ENCODE data around the gene ZCCHC14.
"Not testable (repeated sequence)": the region's sequence is repeated elsewhere in the genome, so short reads cannot be mapped to it uniquely, and the experiment has no call there.

Gene ZCCHC14

DNA sequence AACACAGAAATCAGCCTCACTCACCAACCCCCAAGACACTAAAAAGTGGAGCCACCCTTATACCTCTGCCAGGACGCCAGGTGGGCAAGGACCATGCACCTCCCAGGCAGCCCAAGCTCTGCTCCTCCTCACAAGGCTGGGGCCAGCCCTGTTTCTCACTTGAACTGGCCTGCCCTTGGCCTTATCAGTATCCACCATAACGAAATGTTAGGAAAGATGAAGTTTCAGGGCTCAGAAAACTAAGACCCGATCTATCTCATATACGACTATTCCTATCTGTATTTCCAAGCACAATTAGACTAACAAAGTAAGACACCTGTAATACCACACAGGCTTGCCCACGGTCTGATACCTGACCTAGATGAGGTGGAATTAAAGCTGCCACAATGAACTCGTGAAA is 116.2 kb downstream of the ZCCHC14 start:
- DNase-seq = no peak

DNA sequence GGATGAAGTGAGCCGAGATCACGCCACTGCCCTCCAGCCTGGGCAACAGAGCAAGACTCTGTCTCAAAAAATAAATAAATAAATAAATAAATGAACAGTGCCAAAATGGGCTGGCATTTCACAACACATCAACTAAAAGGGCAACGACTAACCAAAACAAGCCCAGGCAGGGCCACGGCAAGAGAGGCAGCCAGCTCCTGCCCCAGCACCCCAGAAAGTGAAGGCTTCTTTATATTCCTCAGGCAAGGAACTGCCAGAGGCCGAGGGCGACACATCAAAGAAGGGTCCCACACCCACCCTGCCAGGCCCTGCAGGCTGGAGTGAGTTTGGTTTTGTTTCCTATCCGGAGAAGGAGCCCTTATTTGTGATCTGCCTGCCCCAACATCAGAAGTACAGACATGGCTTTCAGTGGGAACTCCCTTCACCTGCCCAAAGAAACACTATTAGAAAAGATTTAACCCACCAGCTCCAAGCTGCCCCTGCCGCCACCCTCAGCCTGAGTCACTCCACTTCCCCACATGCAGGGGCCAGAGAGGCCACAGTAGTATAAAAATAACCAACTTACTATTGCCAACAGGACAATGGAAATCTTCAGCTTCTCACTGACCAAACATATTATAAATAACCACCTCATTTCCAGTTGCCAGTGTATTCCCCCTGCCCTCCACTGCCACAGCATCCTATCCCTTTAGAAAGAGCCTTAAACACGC is 117.2 kb downstream of the ZCCHC14 start:
- no peak for DNase-seq

DNA sequence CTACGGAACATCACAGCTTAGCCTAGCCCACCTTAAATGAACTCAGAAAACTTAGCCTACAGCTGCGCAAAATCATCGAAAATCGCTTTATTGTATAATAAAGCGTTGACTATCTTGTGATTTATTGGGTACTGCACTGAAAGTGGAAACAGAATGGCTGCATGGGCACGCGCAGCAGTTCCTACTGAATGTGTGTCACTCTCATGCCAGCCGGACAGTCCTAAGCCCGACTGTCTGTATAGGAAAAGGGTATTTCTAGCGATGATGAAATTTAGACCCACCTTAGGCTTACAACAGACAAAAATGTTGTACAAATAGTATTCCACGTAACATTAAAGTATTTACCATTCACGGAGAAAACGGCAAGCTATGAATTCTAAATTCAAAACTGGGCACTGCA is 118.5 kb downstream of the ZCCHC14 start:
- DNase-seq = no peak

DNA sequence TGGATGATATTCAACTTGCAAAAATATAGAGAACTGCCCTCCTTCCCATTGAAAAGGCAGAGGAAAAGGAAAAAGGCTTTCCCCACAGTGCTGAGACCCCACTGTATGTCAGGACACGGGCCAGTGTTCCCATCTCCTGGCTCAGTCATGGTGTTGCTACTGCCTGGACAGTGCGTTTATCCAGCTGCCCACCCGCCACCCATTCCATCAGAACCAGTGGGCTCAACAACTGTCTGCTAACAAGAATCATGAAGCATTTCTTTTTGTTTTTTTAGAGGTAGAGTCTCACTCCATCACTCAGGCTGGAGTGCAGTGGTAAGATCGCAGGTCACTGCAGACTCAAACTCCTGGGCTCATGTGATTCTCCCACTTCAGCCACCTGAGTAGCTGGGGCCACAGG is 120.5 kb downstream of the ZCCHC14 start:
- DNase-seq = no peak

DNA sequence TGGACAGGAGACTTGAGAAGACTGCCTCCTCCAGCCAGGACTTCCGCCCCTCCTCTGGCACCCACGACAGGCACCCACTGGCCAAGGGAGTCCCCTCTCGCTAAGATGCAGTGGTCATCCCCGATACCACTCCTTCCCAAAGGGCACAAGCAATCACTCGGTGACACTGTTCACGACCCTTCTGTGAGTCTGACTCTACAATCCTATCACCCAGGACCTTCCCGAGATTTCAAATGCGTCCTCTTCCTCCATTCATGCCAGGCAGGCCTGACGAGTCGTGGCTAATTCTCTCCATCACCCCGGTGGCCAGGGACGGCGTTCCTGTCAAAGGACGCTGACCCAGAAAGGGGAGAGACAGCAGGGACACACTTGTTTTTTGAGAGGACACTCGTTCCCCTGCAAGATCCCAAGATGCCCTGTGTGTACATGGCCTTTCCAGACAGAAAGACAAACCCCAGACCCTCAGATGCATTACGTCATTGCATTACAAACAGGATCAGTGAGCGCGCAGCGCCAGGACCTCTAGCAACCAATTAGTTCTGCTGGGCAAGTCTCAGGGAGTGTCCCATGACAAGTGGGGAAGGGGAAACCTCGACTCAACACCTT is 121.5 kb downstream of the ZCCHC14 start:
- DNase-seq = no peak

DNA sequence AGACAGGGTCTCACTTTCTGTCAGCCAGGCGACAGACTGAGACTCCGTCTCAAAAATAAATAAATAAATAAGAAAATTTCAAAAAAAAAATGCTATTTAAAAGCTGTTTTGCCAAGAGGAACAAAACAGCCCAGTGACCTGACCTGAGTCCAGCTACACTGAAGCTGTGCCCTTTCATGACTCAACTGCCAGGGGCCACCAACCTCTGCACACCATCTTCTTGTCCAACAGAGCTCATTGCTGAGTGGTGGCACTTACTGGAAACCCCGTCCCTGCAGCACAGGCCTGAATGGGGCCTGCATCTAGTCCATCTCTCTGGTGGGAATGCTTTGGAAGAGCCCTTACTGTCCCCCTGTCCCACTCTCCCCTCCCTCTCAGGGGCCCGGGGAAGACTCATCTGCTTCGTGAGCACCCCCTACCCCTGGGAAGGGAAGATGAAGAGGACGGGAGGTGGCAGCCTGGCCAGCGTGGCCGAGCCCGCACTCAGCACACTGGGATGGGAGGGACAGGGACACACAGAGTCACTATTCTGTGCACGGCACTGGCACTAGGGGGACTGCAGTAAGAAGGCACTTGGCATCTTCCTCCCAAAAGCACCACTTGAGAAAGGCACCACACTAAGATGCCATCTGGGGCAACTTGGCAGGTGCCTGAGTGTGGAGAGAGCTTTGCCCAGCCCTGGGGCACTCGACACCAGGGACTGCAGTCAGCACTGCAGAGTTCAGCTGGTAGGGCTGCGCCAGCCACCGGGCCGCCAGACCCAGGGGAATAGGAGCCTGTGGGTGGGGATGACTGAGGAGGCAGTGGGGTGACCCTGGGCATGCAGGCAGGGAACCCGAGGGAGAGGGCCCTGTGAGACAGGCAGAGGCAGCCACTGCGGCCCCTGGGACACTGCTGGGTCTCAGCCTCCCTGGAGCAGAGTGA is 122.8 kb downstream of the ZCCHC14 start:
- no peak for DNase-seq

DNA sequence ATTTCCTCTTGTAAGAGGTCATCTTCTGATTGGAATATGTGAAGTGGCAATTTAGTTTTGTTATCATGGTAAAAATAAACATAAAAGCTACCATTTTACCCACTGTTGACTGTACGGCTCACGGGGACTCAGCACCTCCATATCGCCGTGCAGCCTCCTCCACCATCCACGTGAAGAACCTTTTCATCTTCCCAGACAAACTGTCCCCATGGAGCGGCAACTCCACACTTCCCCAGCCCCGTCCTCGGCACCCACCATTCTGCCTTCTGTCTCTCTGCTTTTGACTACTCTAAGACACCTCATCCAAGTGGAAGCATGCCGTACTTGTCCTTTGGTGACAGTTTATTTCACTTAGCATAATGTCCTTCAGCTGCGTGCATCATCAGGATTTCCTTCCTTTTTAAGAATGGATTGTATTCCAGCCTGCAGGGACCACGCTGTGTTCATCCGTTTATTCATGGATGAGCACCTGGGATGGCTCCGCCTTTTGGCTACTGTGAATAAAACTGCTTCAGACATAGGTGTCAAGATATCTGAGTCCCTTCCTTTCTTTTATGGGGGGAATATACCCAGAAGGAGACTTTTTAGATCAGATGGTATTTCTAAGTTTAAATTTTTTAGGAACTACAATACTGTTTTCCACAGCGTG is 123.6 kb downstream of the ZCCHC14 start:
- DNase-seq = no peak

DNA sequence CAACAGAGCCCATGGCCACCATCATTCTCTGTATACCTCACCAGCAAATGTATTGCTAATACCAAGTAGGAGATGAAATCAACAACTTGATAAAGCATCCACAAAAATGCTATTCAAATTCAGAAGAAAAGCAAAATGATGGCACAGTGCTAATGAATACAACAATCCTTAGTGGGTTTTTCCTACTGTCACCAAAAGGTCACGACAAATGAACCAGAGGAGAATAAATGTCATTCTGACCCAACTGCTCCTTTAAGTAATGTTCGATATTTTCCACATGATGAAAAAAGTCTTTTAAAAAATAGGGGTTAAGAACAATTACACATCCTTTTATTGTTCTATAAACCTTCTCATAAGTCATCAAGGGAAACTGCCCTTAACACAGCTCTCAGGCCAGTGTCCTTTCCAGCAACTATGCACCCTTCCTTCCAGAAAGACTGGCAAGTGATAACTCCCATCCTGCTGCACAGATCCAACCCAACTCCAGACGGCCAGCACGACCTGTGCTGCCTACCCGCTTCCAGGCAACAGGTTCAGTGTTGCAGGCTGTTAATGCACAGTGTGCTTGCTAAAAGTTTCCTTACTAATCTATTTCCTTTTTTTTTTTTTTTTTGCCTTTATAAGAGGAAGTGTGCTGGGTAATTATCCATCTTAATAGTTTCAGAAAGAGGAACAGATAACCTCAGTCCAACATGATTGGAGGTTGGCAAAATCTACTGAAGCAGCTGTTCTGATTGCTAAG is 124.6 kb downstream of the ZCCHC14 start:
- DNase-seq = no peak

DNA sequence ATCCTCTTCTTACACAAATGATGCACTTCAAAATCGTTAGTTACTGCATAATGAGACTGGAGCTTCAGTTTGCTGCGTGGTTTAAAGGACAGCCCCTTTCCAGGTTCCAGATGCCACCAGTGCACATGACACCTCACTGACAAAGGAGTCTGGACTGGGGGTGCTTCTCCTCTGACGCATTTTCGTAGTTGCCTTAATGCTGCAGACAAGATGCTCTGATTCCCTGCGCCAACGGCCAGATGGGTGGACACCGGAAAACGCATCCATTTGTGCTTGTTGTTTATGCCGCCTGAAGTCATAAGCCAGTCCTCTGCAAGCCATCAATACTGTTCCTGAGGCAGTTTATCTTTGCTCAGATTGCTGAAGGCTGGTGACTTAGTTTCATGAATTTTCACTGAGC is 125.3 kb downstream of the ZCCHC14 start:
- no peak for DNase-seq

DNA sequence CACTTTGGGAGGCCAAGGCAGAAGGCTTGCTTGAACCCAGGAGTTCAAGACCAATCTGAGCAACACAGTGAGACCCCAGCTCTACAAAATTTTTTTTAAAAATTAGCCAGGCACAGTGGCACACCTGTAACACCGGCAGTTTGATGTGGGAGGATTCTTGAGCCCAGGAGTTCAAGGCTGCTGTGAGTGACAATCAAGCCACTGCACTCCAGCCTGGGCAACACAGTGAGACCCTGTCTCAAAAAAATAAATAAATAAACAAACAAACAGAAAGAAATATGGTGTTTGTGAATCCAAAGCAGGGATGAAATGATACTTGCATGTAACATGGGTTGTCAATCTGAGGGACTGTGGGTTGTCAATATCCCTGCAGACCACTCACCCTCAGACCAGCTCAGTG is 125.9 kb downstream of the ZCCHC14 start:
- DNase-seq = no peak

DNA sequence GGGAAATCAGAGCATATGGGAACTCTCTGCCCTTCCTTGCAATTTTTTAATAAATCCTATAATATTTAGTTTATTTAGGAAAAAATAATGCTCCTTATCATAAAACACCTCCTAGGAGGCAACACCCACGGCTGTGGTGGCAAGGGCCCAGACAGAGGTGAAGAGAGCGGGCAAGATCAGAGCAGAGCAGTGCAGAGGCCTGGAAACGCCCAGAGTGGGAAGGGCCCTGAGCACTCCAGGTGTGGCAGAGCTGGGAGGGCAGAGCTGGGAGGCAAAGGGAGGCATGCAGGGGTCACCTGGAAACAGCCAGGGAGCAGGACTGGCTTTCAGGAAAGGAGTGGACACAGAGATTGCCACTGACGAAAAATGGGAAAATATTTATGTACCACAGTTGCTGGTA is 126.5 kb downstream of the ZCCHC14 start:
- no peak for DNase-seq

DNA sequence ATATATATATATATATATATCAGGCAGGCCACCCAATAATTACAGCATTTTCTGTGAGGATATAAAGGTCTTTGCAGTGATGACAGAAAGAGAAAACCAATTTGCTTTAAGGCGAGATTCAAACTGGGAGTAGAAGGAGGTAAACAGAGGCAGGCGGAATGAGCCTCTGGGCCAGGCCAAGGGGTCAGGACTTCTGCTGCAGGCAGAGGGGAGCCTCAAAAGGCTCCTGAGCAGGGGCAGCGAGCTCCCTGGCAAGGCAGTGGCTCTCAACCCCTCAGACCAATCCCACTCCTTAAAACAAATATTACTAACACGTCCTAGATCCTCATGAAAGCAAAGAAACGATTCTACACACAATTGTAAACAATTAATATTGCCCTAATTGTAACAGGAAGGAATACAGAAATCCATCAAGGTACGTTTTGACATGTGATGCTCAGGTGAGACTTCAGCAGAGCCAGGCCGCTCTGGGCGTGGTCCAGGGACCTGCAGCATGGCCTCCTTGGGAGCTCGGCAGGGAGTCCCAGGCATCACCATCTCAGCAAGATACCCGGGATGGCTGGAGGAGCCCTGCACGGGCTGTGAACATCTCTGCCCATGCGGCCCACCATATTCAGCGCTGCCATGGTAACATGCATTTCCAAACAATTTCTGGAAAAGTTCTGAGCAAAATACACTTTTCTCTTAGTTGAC is 127.7 kb downstream of the ZCCHC14 start:
- no peak for DNase-seq

DNA sequence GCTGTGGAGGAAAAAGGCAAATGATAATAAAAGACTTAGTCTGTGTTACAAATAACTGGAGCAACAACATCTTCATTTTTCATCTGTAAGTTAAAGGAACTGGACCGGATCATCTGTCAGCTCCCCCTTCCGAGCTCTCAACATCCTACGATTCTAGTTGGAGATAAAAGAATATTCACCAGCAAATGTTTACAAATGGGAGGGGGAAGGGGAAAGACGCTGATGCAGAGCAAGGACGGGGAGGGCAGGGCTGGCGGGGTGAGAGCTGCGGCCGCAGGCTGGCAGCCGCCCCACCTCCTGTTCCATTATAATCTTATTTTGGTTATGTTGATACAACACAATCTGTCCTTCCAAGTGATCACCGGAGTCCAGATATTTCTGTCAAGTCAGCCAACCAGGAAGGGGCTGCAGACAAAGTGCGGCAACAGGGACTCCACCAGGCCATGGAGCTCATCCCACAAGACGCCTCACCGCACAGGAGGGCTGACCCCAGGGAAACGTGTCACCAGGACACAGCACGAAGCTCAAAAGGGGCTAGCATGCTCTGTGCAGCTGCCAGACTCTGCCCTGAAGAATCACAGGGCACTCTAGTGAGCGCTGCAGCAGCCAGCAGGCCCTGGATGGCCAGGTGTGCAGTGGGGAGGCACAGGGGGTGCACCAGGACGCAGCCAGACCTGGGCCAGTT is 128.9 kb downstream of the ZCCHC14 start:
- no peak for DNase-seq

DNA sequence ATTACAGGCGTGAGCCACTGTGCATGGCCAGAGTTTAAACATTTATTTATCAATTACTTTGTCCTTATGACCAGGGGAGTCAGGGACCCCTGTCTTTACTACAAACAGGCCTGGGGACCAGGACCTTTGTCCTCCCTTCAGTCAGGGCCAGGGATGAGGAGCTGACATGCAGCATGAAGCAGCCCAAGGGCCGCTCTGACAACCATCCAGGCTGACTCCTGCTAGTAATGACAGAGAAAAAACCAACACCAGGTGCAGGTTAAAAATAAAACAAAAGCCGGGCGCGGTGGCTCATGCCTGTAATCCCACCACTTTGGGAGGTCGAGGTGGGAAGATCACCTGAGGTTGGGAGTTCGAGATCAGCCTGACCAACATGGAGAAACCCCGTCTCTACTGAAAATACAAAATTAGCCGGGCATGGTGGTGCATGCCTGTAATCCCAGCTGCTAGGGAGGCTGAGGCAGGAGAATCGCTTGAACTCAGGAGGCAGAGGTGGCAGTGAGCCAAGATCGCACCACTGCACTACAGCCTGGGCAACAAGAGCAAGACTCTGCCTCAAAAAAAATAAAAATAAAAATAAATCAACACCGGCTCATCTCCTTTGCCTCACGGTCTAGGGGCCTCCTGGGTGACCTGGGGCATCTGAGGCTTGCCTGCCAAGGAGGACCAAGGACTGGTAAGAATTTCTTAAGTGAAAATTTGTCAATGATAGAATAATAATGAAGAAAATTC is 129.8 kb downstream of the ZCCHC14 start:
- DNase-seq = not testable (repeated sequence)

DNA sequence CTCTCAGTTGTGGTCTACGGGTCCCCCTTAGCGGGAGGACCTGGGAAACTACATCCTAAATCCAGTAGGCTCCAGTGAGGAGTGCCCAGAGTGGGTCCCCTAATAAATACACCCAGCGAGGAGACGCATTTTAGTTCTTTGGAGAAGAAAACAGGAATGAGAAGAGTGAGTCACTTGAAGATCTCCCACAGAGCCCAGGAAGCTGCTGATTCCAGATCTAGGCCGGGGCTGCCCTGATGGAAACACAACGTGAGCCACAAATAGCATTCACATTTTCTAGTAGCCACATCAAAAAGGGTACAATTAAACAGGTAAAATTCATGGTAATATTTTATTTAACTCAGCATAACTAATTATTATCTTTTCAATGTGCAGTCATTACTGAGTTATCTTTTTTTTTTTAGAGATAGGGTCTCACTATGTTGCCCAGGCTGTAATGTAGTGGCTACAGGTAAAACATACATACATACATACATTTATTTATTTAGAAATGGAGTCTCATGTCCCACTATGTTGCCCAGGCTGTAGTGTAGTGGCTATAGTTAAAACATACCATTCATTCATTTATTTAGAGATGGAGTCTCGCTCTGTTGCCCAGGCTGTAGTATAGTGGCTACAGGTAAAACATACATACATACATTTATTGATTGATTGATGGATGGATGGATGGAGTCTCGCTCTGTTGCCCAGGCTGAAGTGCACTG is 130.8 kb downstream of the ZCCHC14 start:
- DNase-seq = no peak

DNA sequence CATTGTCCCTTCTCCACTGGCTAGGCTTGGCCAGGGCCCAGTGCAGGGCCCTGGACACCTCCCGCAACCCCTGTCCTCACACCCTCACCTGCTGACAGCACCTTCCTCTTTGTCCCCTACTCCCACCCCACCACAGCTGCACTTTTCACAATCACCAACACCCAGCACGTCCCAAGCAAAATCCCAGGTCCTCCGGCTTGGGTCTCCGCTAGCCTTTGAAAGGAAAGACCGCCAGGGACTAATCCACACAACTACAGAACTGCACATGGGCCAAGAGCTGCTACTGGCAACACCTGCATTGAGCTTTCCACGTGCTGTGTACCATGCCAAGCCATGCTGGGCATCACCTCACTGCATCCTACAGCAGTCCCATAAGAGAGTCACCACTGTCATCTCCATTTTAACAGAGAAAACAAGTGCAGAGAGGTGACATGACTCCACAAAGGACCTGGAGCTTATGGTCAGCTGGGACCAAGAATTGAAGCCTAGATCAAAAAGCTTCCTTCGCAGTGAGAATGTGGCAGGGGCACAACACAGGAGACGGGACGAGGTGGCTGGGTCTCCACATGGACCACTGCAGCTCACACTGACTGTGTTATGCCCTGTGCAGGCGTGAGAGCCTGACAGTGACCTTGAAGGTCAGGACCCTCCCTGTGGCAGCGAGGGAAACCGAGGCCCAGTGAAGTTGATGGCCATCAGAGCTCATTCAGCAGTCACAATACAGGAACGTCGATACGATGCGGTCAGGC is 131.8 kb downstream of the ZCCHC14 start:
- DNase-seq = no peak

DNA sequence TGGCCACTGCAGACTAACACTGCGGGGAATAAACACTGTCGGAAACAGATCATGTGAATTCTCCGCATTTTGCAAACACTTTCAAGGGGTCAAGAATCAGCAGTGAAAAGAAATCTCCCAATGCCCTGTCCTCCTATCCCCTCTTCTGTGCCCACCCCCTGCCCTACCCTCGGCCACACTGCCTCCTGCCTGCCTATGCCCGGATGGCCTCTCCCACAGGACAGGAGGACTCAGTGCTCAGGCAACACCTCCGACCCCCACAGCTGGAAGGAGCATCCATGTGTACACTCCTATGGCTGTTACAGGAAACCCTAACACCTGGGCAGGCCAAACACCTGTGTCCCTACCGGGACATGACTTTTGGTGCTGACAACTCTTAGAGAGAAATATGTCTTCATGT is 133.7 kb downstream of the ZCCHC14 start:
- no peak for DNase-seq

DNA sequence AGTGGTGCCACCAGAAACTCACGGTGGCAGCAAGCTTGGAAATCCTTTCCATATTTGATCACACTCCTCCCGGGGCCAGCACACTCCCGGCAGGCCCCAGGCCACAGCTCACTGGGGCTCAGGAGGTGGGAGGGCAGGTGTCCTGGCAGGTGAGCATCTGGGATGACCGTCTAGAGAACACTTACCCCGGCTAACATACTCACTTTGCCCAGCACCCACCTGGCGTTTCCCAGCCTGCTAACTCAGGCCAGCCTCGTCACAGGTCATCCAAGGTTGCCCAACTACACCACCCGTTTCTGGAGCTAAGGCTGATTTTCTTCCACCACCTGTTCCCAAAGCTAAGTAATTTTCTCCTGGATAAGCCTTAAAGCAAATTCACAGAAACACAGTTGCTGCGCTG is 134.1 kb downstream of the ZCCHC14 start:
- no peak for DNase-seq

DNA sequence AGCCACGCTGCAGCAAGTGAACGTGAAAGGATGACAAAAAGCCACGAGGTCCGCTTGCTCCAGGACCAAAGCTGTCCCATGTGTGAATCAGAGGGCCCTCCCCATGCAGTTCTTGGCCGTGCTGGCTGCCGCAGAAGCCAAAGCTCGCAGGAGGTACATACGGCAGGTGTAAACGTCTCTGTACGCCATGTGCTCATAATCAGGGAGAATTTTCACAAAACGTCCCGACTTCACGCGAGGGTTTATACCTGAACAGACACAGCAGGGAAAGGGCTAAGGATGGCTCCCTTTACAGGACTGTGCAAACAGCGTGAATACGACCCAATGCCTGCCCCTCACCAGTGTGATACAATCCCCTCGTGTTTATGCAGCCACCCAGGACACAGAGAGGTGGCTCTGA is 134.6 kb downstream of the ZCCHC14 start:
- no peak for DNase-seq
